Measurements from ENCODE around the gene SP8. TPM values are rescaled to one million over a fixed set of nuclear protein-coding genes. Genes with fewer than 3 reads are reported as not detected.

SP8 gene
- total and polyA plus RNA-seq, 9 of the 15 experiments (the other 6 are each of a cell fraction or from before 2014, with no cell fraction given), result 0.04 to 1.2 (median 0.19) TPM

- DNase-seq (ENCODE audit: extremely low read depth in 1 of 4, low spot score in 3 of 4) (no peak), ATAC-seq (no peak), FAIRE-seq (no peak)
- Histone ChIP-seq H2AFZ (ENCODE audit: low read depth, low read length) (no peak overlapping the region), H4K20me1 (replicated peaks; ENCODE audit: control insufficient read depth, insufficient read depth, low read length) (no peaks in the 10 kb centered on the region), H3K9ac (ENCODE audit: insufficient read depth in 1 of 2, low read depth in 2 of 2, low read length in 2 of 2) (no peak overlapping the region), H3K27ac (ENCODE audit: extremely low read depth, low read depth, low read length) (no peak overlapping the region), H3K9me1 (ENCODE audit: control insufficient read depth, insufficient read depth, low read length) (no peaks in the 10 kb centered on the region), H3K79me2 (ENCODE audit: control insufficient read depth, insufficient read depth, low read length) (no peaks in the 10 kb centered on the region), H3K4me3 (no peak overlapping the region), H3K4me2 (ENCODE audit: insufficient read depth, low read length) (no peak overlapping the region), H3K27me3 (ENCODE audit: control insufficient read depth in 2 of 2, insufficient read depth in 2 of 2, low read length in 2 of 2) (peaks cover 2 to 8% of the 10 kb centered on the region in 2 experiments; a peak in 3 of 5 replicates), H3K4me1 (replicated peaks in 1 of 2; ENCODE audit: control insufficient read depth in 2 of 2, insufficient read depth in 2 of 2, low read length in 2 of 2) (no peaks in the 10 kb centered on the region), H3K9me3 (replicated peaks; ENCODE audit: control insufficient read depth, insufficient read depth, low read depth, low read length) (no peaks in the 10 kb centered on the region), H3K36me3 (ENCODE audit: control insufficient read depth, insufficient read depth, low read length) (no peaks in the 10 kb centered on the region)
- TF ChIP-seq HSF4 (CRISPR knock-in tag; IDR thresholded peaks at IDR 0.05; ENCODE audit: borderline replicate concordance) (no peak), ZNF253 (CRISPR knock-in tag; conservative IDR thresholded peaks at IDR 0.05) (no peak), MAZ (CRISPR knock-in tag; conservative IDR thresholded peaks at IDR 0.05 in 1 of 2, IDR thresholded peaks at IDR 0.05 in 1 of 2) (no peak), NFATC3 (IDR thresholded peaks at IDR 0.05) (no peak), ZBTB1 (CRISPR knock-in tag; IDR thresholded peaks at IDR 0.05; ENCODE audit: borderline replicate concordance, low read depth) (no peak), ZNF408 (CRISPR knock-in tag; IDR thresholded peaks at IDR 0.05; ENCODE audit: low read depth) (no peak)
- TF ChIP-seq, protein P1, sequence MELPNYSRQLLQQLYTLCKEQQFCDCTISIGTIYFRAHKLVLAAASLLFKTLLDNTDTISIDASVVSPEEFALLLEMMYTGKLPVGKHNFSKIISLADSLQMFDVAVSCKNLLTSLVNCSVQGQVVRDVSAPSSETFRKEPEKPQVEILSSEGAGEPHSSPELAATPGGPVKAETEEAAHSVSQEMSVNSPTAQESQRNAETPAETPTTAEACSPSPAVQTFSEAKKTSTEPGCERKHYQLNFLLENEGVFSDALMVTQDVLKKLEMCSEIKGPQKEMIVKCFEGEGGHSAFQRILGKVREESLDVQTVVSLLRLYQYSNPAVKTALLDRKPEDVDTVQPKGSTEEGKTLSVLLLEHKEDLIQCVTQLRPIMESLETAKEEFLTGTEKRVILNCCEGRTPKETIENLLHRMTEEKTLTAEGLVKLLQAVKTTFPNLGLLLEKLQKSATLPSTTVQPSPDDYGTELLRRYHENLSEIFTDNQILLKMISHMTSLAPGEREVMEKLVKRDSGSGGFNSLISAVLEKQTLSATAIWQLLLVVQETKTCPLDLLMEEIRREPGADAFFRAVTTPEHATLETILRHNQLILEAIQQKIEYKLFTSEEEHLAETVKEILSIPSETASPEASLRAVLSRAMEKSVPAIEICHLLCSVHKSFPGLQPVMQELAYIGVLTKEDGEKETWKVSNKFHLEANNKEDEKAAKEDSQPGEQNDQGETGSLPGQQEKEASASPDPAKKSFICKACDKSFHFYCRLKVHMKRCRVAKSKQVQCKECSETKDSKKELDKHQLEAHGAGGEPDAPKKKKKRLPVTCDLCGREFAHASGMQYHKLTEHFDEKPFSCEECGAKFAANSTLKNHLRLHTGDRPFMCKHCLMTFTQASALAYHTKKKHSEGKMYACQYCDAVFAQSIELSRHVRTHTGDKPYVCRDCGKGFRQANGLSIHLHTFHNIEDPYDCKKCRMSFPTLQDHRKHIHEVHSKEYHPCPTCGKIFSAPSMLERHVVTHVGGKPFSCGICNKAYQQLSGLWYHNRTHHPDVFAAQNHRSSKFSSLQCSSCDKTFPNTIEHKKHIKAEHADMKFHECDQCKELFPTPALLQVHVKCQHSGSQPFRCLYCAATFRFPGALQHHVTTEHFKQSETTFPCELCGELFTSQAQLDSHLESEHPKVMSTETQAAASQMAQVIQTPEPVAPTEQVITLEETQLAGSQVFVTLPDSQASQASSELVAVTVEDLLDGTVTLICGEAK (IDR thresholded peaks at IDR 0.05), result no peak
- TF ChIP-seq, protein P1 (CRISPR knock-in tag; IDR thresholded peaks at IDR 0.05), result no peak
- no TSS peak for BruUV-seq (replicated peaks)
- POLR2A ChIA-PET, result no interaction called here
- WGBS (ENCODE audit: insufficient coverage, low coverage, missing lambda C conversion rate), result 0% methylated on average over 6 of the region's 7 CpGs
- intact Hi-C loops (cut with micrococcal nuclease) (no loop called here), in situ Hi-C loops (cut with MboI) (no loop called here)
- CTCF ChIA-PET (ENCODE audit: low intra/inter-chr PET ratio), result no interaction called here
Observed at GRCh38 chr7:20745702-20746101, 41.0 kb downstream of the SP8 start.
